Hepatocyte (in vitro differentiated cells): Measurements from ENCODE around the gene CDHR2.

Source experiments
- EZH2 ChIP-seq: fragments of 200-600 bp; sonication (generic); IDR thresholded peaks from 2 replicates; pipeline ENCODE4 v1.6.1; 2016; ENCODE audit warnings: antibody characterized with exemption, mild to moderate bottlenecking, borderline replicate concordance
- TF ChIP-seq, protein P1 (sequence below): fragments of 200-600 bp; sonication (generic); IDR thresholded peaks from 2 replicates; pipeline ENCODE4 v1.5.1; 2016; ENCODE audit warnings: antibody characterized with exemption, mild to moderate bottlenecking; ENCODE audit not compliant: poor library complexity

DNA sequence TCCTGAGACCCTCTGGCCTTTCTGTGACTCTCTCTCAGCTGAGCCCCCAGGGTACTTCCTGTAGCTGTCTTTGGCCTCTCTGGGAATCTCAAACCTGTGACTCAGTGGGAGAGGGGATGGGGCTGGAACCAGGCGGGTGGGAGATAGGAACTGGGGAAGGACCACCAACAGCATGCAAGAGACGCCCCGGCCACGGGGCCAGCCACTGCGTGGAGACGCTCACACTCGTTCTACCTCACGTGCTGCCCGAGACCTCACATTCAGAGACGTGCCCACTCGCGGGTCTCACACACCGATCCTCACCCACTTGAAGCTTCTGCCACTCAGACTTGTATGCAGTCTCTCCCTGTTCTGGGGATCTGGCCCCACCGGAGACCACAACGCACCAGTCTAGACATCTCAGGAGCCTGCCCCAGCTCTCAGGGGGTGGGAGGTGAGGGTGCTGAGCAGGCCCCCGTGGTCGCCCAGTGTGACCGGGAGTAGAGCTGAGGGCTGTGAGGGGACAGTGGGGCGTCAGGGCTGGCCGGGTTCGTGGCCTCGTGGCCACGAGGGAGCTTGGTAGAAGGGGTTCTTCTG is 47.0 kb downstream of the CDHR2 start:
- TF ChIP-seq, protein P1, sequence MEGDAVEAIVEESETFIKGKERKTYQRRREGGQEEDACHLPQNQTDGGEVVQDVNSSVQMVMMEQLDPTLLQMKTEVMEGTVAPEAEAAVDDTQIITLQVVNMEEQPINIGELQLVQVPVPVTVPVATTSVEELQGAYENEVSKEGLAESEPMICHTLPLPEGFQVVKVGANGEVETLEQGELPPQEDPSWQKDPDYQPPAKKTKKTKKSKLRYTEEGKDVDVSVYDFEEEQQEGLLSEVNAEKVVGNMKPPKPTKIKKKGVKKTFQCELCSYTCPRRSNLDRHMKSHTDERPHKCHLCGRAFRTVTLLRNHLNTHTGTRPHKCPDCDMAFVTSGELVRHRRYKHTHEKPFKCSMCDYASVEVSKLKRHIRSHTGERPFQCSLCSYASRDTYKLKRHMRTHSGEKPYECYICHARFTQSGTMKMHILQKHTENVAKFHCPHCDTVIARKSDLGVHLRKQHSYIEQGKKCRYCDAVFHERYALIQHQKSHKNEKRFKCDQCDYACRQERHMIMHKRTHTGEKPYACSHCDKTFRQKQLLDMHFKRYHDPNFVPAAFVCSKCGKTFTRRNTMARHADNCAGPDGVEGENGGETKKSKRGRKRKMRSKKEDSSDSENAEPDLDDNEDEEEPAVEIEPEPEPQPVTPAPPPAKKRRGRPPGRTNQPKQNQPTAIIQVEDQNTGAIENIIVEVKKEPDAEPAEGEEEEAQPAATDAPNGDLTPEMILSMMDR, result no peak
- no peak for TF ChIP-seq EZH2
